Nephron (organoid): ENCODE results near the gene PRDM16.
A peak's percentile ranks its signal among the peaks of the same experiment; 100 is the strongest.

Source experiments
- H3K27ac Mint-ChIP-seq, 3 experiments: 2 replicates each; pipeline ENCODE4 v1.8.0; 2020; ENCODE audit warnings: mixed read lengths in 3 of 3, mild to moderate bottlenecking in 2 of 3, moderate library complexity in 1 of 3
- H3K27me3 Mint-ChIP-seq: 2 replicates; pipeline ENCODE4 v1.8.0; 2021; ENCODE audit warnings: low read depth, mild to moderate bottlenecking, moderate library complexity, mixed read lengths
- H3K36me3 Mint-ChIP-seq: 2 replicates; pipeline ENCODE4 v1.8.0; 2020; ENCODE audit warnings: low read depth, mixed read lengths
- H3K4me1 Mint-ChIP-seq: 2 replicates; pipeline ENCODE4 v1.8.0; 2020; ENCODE audit warnings: mixed read lengths
- H3K4me3 Mint-ChIP-seq, 3 experiments: 2 replicates each; pipeline ENCODE4 v1.8.0; 2020; ENCODE audit warnings: mild to moderate bottlenecking in 3 of 3, mixed read lengths in 3 of 3, moderate library complexity in 2 of 3
- H3K9me3 Mint-ChIP-seq: 2 replicates; pipeline ENCODE4 v1.8.0; 2020; ENCODE audit warnings: mixed read lengths
- TF ChIP-seq, protein P1 (sequence below), 3 experiments: fragments of 200-600 bp; sonication (generic); IDR thresholded peaks; one replicate each; pipeline ENCODE4 v1.5.0; 2021; ENCODE audit warnings: antibody characterized with exemption in 3 of 3; ENCODE audit not compliant: unreplicated experiment in 3 of 3

PRDM16 gene

GRCh38 chr1:3168678-3169077, 99.7 kb downstream of the PRDM16 start:
- Mint-ChIP-seq H3K9me3 (no peaks in the 10 kb centered on the region), H3K4me1 (peaks cover 43% of the 10 kb centered on the region), H3K4me3 (no peak overlapping the region), H3K27me3 (peaks cover 38% of the 10 kb centered on the region), H3K27ac (no peak overlapping the region), H3K36me3 (no peaks in the 10 kb centered on the region)
- TF ChIP-seq, protein P1, sequence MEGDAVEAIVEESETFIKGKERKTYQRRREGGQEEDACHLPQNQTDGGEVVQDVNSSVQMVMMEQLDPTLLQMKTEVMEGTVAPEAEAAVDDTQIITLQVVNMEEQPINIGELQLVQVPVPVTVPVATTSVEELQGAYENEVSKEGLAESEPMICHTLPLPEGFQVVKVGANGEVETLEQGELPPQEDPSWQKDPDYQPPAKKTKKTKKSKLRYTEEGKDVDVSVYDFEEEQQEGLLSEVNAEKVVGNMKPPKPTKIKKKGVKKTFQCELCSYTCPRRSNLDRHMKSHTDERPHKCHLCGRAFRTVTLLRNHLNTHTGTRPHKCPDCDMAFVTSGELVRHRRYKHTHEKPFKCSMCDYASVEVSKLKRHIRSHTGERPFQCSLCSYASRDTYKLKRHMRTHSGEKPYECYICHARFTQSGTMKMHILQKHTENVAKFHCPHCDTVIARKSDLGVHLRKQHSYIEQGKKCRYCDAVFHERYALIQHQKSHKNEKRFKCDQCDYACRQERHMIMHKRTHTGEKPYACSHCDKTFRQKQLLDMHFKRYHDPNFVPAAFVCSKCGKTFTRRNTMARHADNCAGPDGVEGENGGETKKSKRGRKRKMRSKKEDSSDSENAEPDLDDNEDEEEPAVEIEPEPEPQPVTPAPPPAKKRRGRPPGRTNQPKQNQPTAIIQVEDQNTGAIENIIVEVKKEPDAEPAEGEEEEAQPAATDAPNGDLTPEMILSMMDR (IDR thresholded peaks at IDR 0.05; ENCODE audit: unreplicated experiment in 3 of 3), result no peak

DNA sequence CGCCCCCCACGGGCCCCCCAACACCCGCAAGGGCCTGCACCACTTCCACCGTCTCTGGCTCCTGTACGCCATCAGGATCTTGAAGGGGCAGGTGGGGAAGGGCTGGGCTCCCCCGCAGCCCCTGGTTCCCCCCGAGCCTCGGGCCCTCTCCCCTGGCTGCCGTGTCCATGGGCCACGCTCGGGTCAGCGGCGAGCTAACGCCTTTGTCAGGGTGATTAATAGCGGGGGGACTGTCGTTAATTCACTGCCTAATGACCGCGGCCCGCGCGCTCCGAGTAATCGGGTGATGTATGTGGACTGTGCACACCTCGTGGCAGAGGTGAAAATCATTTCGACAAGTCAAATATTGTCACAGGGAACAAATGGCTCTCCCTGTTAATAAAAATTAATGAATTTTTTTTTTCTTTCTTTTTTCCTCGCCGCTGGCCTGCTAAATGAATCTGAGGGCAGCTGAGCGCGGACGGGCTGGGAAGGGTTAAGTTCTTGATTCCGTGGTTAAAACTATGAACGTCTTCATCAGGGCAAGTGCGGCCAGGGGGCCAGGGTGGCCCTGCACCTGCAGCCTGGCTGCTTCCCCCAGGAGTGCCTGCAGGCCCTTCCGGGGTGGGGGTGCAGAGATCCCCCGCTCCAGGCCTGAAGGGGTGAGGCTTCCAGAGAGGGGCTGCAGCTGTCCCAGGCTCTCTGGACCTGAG, 100.8 kb downstream of the PRDM16 start:
- H3K36me3 Mint-ChIP-seq, result no peaks in the 10 kb centered on the region
- peaks cover 38% of the 10 kb centered on the region for H3K27me3 Mint-ChIP-seq
- peak overlapping the region in 2 of 3 experiments; percentile 30 to 95 for H3K27ac Mint-ChIP-seq
- H3K4me1 Mint-ChIP-seq, result peaks cover 39% of the 10 kb centered on the region
- H3K9me3 Mint-ChIP-seq, result no peaks in the 10 kb centered on the region
- TF ChIP-seq, protein P1 (IDR thresholded peaks at IDR 0.05; ENCODE audit: unreplicated experiment in 3 of 3), result no peak
- peak overlapping the region in 2 of 3 experiments; percentile 25 to 51 for H3K4me3 Mint-ChIP-seq

DNA sequence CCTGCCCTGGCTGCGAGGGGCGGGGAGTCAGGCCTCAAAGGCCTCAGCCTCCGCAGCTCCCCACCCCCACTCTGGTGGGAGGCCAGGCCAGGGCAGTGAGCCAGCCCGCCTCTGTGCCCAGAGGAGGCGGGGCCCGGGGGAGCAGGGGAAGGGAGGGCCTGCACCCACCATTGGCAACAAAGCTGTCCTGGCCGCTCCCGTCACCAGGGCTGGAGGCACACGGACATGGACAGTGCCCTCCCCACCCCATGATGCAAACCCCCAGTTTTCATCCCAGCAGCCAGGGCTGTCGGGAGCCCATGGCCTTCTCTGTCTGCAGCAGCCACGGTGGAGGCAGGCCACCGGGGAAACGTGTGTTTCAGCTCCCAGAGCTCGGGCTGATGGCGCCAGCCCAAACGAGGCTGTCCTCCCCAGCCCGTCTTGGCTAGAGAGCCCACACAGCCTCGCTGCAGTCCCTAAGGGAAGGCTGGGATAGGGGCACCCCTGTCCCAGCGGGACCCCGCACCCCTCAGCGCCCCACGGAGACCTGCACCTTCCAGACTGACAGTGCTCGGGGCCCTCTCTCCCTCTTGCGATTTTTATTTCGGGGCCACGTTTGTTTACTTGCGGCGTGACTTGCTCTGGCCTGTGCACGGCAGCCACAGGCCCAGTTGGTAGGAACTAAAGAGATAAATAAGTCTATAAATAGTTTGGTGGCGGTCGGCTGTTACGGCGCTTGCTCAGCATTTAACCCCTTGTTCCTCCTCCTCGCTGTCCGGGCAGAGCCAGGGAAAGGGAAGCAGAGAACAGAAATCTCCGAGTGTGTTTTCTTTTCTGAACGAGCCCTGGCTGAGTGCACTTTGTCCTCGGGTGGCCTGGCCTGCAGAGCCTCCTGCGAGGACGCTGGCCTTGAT, 101.8 kb downstream of the PRDM16 start:
- Mint-ChIP-seq H3K27ac (peak overlapping the region; percentile 91 to 95 (median 92)), H3K9me3 (no peaks in the 10 kb centered on the region), H3K4me1 (peaks cover 42% of the 10 kb centered on the region), H3K4me3 (peak overlapping the region; percentile 65 to 78 (median 77)), H3K36me3 (no peaks in the 10 kb centered on the region), H3K27me3 (peaks cover 44% of the 10 kb centered on the region)
- TF ChIP-seq, protein P1 (IDR thresholded peaks at IDR 0.05; ENCODE audit: unreplicated experiment in 3 of 3), result no peak

DNA sequence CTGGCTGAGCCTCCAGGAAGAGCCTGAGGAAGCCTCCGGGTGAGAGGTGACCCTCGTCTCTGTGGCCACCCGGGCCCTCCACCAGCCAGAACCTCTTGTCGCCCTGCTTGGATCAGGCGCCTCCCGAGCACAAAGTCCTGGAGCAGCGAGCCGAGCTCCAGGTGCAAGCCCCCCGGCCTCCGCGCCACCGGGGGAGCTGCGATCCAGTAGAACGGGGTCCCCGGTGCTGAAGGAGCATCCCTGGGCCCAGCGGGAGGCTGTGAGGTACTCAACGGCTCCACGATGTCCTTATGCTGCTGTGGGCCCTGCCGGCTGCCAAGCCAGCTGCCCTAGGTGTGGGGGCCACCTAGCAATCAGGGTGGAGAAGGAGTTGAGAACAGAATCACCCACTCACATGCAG, 102.8 kb downstream of the PRDM16 start:
- TF ChIP-seq, protein P1 (IDR thresholded peaks at IDR 0.05; ENCODE audit: unreplicated experiment in 3 of 3), result no peak
- H3K36me3 Mint-ChIP-seq, result no peaks in the 10 kb centered on the region
- H3K4me1 Mint-ChIP-seq, result peaks cover 40% of the 10 kb centered on the region
- H3K4me3 Mint-ChIP-seq, result no peak overlapping the region
- H3K9me3 Mint-ChIP-seq, result no peaks in the 10 kb centered on the region
- H3K27ac Mint-ChIP-seq, result no peak overlapping the region
- H3K27me3 Mint-ChIP-seq, result peaks cover 41% of the 10 kb centered on the region

DNA sequence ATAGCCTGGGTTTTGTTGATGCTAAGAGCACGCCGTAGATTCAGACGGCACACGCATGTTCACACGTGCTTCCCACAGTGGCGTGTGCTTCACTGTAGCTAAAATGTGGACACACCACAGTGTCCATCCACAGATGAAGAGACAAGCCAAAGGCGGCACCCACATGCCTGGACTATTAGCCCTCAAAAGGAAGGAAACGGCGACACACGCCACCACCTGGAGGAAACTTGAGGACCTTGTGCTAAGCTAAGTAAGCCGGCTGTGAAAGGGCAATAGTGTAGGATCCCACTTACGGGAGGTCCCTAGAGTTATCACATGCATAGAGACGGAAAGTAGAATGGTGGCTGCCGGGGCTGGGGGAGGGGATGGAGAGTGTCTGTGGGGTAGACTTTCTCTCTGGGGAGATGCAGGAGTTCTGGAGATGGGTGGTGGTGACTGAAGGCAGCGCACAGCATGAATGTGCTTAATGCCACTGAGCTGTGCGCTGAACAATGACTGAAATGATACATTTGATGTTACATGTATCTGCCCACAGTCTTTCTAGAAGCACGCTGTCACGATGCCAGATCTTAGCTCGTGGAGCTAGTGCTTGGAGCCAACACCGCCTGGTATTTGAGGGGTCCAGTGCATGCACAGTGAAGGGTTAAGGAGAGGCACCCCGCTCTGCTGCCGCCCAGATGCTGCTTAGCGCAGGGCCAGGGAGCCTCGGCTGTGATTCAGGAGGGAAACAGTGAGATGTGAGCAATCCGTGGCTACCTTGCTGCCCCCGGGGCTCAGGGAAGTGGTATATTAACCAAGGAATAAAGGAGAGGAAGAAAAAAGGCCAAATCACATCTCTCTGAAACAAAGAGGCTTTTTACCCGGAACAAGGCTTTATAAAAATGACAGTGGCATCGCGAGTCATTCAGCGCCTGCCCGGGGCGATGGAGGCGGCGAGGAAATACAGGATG, 103.7 kb downstream of the PRDM16 start:
- TF ChIP-seq, protein P1 (IDR thresholded peaks at IDR 0.05; ENCODE audit: unreplicated experiment in 3 of 3), result no peak
- H3K27ac Mint-ChIP-seq, result peak overlapping the region; percentile 24 to 64 (median 47)
- no peaks in the 10 kb centered on the region for H3K9me3 Mint-ChIP-seq
- peaks cover 37% of the 10 kb centered on the region for H3K4me1 Mint-ChIP-seq
- H3K4me3 Mint-ChIP-seq, result peak overlapping the region in 1 of 3 experiments; percentile 23
- H3K36me3 Mint-ChIP-seq, result no peaks in the 10 kb centered on the region
- peaks cover 36% of the 10 kb centered on the region for H3K27me3 Mint-ChIP-seq
